ENCODE data around the gene SLC8A3. TPM values are rescaled to one million over a fixed set of nuclear protein-coding genes. Genes with fewer than 3 reads are reported as not detected.

SLC8A3 gene
- total and polyA plus RNA-seq, 4 donors: 0.08 to 3.7 (median 0.85) TPM

- DNase-seq (peak in 2 of 3 donors; percentile 35 to 42), ATAC-seq (ENCODE audit: insufficient read depth, low FRiP score) (no peak)
- H3K4me3 ChIP-seq: no peak overlapping the region
- H3K9ac ChIP-seq (ENCODE audit: insufficient read depth in 1 of 2, low read length in 2 of 2): no peak overlapping the region
- 60 to 82% methylated on average over 5 of the region's 5 CpGs for WGBS, 2 donors
- H3K36me3 ChIP-seq (ENCODE audit: control insufficient read depth in 4 of 4, insufficient read depth in 4 of 4, low read length in 4 of 4): no peaks in the 10 kb centered on the region
- H3K27ac ChIP-seq (ENCODE audit: low read depth in 1 of 2, low read length in 1 of 2): no peak overlapping the region
- no peaks in the 10 kb centered on the region for H3K27me3 ChIP-seq (ENCODE audit: control insufficient read depth in 3 of 3, insufficient read depth in 3 of 3, low read length in 2 of 3)
- no peak for TF ChIP-seq CTCF (IDR thresholded peaks at IDR 0.05; ENCODE audit: control extremely low read depth, extremely low read depth)
- peaks cover 0 to 2% (median 0%) of the 10 kb centered on the region in 4 donors for H3K9me3 ChIP-seq (ENCODE audit: control insufficient read depth in 4 of 4, insufficient read depth in 3 of 4, low read length in 3 of 4)
- no peaks in the 10 kb centered on the region for H3K4me1 ChIP-seq (ENCODE audit: control insufficient read depth in 5 of 5, insufficient read depth in 5 of 5, low read length in 5 of 5)
Observed at GRCh38 chr14:69997849-69998248, 190.9 kb downstream of the SLC8A3 start.

- H3K4me1 ChIP-seq (ENCODE audit: control insufficient read depth in 5 of 5, insufficient read depth in 5 of 5, low read length in 5 of 5): no peaks in the 10 kb centered on the region
- H3K9me3 ChIP-seq (ENCODE audit: control insufficient read depth in 4 of 4, insufficient read depth in 3 of 4, low read length in 3 of 4): peaks cover 0 to 2% (median 0%) of the 10 kb centered on the region in 4 donors
- no peak overlapping the region for H3K9ac ChIP-seq (ENCODE audit: insufficient read depth in 1 of 2, low read length in 2 of 2)
- no peaks in the 10 kb centered on the region for H3K27me3 ChIP-seq (ENCODE audit: control insufficient read depth in 3 of 3, insufficient read depth in 3 of 3, low read length in 2 of 3)
- H3K36me3 ChIP-seq (ENCODE audit: control insufficient read depth in 4 of 4, insufficient read depth in 4 of 4, low read length in 4 of 4): no peaks in the 10 kb centered on the region
- H3K4me3 ChIP-seq: no peak overlapping the region
- ATAC-seq (ENCODE audit: insufficient read depth, low FRiP score) (no peak), DNase-seq (no peak)
- H3K27ac ChIP-seq (ENCODE audit: low read depth in 1 of 2, low read length in 1 of 2): no peak overlapping the region
- no peak for TF ChIP-seq CTCF (IDR thresholded peaks at IDR 0.05; ENCODE audit: control extremely low read depth, extremely low read depth)
- 98 to 100% methylated on average over 1 of the region's 1 CpG for WGBS, 2 donors
Observed at GRCh38 chr14:69996216-69996615, 192.5 kb downstream of the SLC8A3 start.

Other genes with a start within 250 kb of the SLC8A3 start
- gene COX16, start 170.7 kb upstream of the SLC8A3 start, total RNA-seq: 10 to 100 TPM; 31.2 to 34.1 TPM
- gene COX16, start 170.7 kb upstream of the SLC8A3 start, polyA plus RNA-seq: 10 to 100 TPM; 36.9 to 70.8 TPM
- 10 to 100 TPM; 27.0 to 32.4 TPM for gene SYNJ2BP, start 228.1 kb upstream of the SLC8A3 start, total RNA-seq
- gene SYNJ2BP, start 228.1 kb upstream of the SLC8A3 start, polyA plus RNA-seq: 1 to 10 TPM; 9.6 to 9.8 TPM

Data from lung (tissue), 12 donors.